ENCODE data around the gene STMP1.

Gene STMP1

DNA sequence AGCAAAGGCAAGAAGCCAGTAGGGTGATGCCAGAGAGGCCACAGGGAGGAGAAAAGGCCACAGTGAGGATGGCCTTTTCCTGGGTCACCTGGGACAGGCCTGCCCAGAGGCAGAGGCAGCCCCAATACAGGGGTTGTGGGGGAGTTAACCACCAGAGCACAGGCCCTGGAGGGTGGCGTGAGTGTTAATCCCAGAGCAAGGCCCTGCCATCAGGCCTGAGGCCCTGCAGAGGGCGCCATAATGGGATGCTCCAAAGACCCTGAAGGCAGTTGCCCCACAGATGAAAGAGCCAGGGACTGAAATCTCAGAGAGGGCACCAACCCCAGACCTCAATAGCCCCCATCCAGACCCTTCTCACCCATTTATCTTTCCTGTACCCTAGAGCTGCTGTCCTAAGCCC is 41.8 kb downstream of the STMP1 start:
- no peak for FAIRE-seq

DNA sequence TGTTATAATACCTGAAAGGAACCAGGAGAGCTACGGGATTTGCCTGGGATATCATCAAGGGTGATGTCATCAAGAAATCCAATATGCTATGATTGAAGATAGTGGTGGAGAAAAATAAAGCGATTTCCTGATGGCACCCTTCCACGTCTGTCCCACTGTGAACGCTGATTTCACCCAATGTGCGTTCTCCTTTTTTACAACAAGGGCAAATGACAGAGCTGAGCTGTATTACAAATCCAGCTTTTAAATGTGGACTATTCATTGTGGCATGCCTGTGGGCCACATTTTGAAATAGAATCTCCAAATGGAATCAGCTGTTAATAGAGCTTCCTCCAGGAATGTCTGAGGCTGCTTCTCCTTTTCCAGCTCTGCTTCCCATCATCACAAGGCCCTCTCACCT is 42.4 kb downstream of the STMP1 start:
- no peak for FAIRE-seq

DNA sequence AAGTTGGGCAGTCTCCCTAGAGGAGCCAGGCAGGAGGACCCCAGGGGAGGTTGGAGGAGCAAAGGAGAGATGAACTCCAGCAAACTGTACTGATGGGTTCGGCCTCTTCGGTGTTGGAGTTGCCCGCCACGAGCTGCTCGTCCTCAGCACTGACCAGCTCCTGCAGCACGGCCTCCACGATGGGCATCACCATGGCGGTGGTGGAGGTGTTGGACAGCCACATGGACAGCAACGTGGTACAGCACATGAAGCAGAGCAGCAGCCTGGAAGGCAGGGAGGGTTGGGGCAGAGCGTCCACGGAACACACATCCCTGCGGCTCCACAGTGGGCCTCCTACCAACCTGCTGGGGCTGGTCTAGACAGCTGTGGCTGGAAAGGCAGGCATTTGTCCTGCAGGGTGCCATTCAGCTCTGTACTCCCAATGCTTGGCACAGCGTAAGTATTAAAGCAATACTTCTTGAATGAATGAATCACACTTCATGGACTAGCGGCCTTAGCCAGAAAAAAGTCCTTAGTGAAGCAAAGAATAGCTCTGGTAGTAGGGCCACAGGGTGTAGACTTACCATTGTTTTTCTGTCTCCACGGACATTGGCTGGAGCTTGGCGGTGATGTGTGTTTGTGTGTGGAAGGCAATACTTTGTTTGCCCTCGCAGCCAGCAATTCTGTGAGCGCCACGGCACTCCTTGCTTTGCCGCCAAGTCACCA is 43.9 kb downstream of the STMP1 start:
- no peak for FAIRE-seq

DNA sequence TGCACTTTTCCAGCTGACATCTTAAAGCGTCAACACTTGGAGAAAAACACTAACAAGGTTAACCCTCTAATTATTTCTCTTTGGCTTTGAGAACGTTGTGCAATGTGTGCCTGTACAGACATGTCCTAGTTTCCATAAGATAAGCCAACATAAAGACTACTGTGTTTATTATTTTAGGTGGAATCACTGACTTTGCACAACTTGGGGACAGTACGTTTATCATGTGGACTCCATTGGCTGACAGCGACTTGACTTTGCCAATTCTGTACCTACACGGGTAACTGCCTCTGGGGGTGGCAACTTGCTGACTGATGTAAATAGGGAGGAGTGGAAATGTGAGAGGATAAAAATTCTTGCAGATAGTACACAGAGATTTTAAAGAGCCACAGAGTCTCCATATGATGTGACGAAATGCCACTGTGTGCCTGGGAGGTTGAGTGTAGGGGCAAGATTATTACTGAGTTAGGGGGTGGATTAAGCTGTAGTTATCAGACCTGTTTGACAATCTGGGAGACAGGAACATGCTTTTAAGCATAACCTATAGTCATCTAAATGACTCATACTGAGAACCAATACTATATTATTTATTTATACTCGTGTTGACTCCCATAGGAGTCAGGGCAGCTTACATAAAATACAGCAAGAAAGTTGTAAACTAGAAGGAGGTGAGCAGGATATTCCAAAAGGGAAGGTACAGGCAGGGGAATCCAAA is 44.7 kb downstream of the STMP1 start:
- no peak for FAIRE-seq

DNA sequence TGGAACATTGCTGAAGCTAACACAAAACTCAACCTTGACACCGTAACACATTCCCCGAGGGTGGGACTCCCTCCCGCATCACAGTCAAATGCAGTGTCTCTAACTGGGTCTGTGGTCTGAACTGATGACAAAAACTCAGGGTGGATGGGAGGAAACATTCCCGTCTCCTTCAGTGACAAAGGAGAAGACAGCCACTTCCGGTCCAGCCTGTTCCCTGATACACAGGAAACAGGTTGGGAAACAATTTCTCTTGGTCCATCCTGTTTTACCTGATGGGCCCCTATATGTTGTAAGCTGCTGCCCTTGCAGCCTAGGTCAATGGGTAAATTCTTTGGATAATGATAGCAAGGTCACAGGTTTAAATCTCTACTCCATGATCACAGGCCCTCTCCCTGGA is 45.3 kb downstream of the STMP1 start:
- FAIRE-seq = no peak

DNA sequence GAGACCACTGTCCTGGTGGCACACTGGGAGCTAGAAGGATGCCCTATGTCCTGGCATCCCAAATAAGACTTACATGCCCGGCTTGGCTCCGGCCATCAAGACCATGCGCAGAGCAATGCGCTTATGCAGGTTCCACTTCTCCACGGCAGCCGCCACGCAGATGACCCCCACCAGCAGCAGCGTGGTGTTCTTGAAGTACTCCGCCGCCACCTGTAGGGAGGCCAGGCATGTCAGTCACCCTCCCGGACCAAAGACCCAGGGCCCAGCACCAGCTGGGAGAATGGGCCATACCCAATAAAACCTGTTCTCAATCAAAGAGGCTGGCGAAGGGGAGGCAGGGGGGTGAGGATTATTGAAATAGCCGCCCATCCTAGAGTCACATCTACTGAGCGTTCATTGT is 45.7 kb downstream of the STMP1 start:
- FAIRE-seq = no peak

DNA sequence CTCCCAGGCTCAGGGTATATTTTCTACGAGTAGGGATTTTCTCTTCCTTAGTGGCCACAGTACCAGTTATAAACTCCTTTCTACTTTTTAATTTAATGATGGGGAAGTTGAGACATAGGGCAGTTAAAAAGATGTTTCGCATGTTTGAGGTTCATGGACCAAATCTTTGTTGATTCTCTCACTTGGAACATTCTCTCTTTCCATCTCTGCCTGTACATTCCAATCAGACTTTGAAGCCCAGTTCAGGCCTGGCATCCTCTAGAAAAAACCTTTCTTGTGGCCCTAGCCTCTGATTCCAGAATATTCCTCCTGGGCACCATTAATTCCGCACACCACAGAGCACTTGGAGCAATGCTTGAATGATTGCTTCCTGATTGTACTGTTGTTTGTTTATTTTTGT is 47.2 kb downstream of the STMP1 start:
- no peak for FAIRE-seq

DNA sequence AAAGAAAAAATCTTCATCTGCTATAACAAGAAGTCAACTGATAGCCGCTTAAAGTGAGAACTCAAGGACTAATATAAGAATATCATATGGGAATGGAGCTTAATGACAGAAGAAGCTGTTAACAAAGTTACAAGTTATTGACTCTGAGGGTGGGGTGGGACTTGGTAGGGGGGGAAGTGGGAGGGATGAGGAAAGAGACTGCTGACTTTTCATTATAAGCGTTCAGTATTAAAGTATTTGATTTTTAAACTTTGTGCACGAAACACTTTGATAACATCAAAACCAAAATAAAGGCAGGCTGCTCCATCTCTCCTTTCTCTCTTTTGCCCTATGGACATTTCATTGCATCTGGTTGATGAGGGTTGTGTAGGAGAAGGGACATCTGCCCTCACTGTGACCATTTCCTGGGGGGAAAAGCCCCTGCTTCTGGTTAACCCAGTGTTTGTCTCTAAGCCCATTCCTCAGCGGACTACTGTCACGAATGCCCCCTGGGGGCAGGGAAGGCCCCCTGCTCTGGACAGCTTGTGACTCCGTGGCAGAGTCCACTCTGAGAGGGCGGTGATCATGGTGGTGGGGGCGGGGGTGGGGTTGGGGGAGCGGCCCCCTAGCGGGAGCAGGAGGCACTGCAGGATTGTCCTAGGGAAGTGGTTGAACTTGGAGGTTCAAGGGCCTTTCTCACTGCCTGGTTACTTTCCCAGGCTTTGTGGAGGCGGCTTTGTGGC is 48.3 kb downstream of the STMP1 start:
- no peak for FAIRE-seq

DNA sequence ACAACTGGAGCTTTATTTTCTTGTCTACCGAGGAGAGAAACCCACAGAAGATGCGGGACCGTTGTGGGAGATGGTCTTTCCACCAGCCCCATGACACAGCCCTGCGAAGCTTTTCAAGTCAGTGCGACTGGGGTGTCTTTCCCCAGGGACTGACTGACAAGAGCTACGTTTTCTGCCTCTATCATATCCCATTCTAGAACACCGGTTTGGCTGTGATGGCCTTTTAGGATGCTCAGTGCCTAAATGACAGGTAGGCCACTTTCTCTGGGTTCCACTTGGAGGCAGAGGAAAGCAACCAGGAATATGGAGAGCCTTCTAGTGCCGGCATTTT is 48.8 kb downstream of the STMP1 start:
- no peak for FAIRE-seq

DNA sequence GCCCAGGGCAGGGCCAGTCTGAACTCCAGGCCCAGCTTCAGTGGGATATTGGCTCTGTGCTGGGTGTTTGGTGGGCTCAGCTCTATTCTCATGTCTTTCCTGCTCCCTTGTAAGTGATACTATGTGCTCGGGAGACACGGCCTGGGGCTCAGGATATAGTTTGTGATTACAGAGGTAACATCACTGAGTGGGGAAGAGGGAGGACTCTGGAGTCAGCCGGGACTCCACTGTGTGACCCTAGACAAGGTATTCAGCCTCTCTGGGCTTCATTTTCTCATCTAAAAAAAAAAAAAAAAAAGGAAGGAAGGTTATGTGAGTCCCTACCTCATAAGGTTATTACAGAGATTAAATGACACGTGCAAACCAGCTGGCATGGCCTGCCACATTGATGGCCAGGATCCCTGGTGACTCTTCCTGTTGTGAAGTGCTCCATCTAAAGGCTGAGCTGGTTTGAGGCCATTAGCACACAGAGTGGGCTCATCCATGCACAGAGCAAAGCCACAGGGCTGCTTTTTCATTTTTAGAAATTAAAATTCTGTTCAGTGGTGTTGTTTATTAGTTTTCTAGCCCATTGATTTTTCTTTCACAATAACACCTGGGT is 50.0 kb downstream of the STMP1 start:
- no peak for FAIRE-seq

DNA sequence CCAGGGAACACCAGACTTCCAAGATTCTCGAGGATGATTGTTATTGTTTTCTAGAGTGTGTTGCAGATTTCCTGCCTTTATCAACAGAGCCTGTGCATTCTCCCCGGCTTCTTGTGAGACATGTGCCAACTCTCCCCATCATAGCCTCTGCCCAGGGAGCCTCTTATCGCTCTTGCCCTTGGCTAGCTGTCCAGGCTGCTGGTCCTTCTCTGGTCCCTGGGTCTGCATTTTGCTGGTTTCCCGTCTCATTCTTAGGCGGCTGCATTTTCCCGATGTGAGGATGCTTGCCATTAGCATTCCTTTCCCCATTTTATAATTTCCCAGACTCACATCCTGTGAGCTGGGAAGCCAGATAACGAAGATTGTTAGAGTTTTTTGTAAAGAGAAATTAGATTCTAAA is 50.5 kb downstream of the STMP1 start:
- FAIRE-seq = no peak

DNA sequence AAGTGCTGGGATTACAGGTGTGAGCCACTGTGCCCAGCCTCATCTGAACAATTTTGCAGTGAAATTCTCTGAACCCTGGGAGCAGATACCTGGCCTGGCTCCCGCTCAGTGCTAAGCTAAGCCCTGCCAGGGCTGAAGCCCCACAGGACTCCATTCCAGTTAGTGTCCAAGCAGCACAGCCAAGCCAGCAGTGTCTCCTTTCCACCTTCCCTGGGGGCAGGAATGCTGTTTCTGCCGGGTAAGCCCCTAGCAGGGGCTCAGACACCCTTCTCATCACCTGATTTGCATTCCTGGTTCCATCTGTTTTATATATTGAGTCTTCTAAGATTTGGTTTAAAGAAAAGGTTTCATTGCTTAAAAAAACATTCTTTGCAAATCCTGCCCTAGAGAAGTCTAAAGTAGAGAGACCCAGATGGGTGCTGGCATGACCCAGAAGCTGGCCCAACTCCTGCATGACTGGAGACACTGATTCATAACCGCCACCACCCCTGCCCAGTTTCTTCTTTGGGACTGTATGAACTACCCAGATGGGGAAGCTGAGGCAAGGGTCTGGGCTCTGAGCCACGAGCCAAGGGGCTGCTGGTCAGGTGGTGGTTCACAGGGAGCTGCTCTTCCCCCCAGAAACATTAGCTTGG is 51.6 kb downstream of the STMP1 start:
- FAIRE-seq = no peak

DNA sequence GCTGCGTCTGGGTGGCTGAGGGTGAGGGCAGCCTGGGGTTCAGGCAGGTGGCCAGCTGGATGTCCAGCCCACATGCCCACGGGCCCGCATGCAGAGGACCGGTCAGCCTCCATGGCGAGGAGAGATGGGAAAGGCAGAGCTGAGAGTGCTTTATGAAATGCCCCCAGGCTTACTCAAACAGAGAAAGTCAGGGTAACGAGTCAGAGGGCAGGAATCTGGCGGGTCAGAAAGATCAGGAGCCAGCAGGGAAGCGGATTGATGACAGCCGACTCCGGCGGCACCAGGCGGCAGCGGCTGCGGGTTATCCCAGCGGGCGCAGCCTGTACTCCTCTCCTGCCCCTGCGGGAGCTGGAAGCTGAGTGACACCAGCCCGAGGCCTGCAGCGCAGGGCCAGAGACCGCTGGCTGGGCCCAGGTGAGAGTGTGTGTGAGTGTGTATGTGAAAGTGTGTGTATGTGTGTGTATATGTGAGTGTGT is 52.3 kb downstream of the STMP1 start:
- FAIRE-seq = no peak

DNA sequence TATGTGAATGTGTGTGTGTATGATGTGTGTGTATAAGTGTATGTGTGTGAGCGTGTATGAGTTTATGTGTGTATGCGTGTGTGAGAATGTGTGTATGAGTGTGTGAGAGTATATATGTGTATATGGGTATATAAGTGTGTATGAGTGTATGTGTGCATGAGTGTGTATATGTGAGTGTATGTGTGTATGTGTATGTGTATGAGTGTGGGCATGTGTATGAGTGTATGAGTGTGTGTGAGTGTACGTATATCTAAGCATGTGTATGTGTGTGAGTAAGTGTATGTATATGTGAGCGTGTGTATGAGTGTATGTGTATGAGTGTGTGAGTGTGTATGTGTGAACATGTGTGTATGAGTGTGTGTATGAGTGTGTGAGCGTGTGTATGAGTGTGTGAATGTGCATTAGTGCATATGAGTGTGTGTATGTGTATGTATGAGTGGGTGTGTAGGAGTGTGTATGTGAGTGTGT is 52.8 kb downstream of the STMP1 start:
- FAIRE-seq = no peak

DNA sequence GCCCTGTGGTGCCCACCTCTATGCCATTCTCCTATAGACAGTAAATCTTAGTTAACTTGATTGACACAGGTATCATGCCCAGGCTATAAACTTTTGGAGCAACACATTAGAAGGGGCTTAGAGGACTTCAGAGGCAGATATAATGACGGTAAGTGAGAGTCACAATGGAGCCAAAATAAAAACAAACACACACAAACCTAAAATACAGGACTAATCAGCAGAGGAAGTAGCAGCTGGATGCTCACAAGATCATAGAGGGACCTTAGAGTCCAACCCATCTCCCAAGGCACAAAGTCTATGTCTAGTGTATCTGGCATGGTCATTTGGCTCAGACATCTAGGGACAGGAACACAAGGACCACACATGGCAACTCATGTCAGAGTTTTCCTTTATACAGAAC is 53.4 kb downstream of the STMP1 start:
- FAIRE-seq = no peak

DNA sequence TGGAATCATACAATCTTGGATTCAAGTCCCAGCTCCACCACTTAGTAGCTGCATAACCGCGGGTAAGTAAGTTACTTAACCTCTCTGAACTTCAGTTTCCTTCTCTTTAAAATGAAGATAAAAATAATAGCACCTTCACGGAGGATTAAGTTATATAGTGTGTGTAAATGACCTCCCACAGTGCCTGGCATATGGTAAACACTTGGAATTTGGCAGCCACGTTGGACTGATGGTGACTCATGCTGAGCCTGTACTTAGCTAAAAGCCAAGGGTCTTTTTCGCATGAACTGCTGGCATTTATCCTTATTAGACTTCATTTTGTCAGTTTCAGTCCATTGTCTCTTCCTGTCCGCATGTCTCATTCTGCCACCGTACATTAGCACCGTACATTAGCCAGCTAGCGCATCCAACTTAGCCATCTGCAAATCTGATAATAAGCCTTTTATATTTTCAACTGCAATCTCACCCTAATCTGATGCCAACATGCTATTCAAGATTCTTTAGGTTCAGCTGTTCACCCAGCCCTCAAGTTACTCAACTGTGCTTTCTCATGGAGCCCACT is 54.4 kb downstream of the STMP1 start:
- no peak for FAIRE-seq

DNA sequence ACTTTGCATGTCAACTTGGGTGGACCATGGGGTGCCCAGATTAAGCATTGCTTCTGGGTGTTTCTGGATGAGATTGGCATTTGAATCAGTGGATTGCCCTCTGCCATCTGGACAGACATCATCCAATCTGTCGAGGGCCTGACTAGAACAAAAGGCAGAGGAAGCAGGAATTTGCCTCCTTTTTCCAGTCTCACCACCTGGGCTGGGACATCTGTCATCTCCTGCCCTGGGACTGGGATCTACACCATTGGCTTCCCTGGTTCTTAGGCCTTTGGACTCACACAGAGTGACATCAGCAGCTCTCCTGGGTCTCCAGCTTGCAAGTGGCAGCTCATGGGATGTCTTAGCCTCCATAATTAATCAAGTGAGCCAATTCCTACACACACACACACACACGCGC is 55.4 kb downstream of the STMP1 start:
- no peak for FAIRE-seq

DNA sequence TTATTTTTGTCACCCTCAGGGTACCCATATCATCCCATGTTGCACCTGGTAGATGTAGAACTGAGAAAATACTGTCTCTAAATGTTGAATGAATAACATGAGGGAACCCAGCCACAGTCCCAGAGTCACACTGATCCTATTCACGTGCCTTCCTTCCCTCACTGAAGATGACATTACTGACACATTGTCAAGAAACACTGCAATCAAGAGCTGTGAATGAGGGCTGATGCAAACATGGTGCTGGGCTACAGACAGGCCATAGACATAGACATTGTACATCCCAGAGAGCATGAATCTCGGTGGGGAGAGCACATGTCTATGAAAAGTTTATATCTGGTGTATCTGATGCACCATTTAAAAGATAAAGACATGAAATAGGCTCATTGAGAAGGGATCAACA is 55.9 kb downstream of the STMP1 start:
- FAIRE-seq = no peak

DNA sequence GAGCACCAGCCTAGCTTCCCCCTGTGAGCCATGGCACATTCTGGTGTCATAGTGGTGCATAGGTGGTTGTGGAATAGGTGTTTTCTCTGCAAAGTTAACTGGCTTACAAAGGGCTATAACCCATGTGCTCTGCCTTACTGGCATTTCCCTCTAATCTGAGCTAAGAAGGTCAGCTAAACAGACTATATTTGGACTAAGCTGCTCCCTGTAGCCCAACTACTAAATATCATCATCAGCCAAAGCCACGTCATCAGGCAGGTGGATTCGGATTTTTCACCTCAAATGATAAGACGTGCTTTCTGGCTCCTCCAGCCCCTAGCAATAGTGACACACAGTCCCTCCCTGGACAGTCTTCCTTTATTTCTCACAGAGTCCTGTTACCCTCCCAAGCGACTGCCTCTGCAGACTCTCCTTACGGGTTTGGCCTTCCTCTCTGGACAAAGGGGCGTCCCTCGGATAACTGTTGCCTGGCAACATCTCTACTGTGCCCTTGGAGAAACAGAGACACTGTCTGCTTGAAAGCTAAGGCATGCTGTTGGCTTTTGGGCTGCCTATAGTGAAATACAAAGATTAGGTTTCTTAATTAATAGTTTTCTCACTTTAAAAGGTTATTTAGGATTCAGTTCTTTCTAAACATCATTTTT is 56.6 kb downstream of the STMP1 start:
- FAIRE-seq = no peak

DNA sequence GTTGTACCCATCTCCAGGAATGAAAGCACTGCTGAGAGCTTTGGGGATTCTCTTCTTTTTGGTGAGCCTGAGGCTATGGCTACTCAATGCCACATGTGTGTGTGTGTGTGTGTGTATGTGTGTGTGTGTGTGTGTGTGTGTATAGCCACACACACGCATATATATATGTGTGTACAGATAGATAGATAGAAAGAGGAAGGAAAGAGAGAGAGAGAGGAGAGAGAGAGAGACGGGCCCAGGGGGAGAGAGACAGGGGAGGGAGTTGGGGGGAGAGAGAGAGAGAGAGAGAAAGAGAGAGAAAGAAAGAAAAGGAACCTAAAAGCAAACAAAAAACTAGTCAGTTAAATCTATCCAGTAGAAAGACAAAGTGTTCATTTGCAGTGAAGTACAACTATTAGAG is 57.4 kb downstream of the STMP1 start:
- FAIRE-seq = no peak

DNA sequence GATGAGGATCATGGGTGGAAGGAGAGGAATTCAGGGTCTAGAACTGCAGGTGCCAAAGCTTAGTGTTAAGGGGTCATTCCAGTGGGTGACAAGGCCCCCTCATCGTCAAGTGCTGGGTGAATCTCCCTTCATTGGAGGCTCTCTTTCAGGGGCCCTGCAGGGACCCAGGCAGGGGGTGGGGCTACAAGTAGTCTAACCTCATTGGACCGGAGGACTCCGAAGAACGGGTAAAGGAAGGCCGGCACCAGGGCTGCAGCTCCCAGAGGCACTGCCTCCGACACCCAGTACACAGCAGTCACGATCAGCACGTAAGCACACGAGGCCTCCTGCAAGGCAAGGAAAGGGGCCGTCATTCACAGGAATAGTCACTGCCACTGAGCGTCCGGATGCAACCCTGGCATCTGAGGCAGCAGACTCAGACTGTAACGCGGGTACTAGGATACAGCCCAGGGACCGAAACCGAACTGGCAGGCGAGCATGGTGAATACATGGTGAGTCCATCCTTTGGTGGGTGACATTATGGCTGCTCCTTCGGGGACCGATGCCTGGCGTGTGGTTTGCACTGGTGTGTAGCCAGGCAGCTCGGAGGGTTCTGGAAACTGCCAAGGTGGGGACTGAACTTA is 59.0 kb downstream of the STMP1 start:
- FAIRE-seq = no peak

DNA sequence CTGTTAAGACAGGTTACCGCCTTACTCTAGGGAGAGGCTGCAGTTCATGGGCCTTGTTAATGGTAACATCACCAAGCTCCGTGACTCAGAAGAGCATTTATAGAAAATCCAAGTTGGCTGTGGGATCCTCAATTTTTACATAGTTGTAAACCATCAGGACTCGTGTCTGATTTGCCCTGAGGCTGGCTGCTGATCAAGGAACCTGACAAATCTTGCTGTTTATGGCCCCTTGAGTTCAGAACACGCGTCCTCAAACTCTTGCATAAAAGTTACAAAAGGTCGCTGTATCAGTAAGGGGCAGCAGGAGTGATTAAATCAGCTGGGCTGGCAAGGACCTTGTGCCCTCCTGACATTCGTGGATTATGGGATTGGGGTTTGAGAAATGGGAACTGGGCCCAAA is 61.1 kb downstream of the STMP1 start:
- no peak for FAIRE-seq

Data from colon (tissue), 2 donors.